ENCODE data around the gene TRIAP1.
A peak's percentile ranks its signal among the peaks of the same experiment; 100 is the strongest.
"Not testable (repeated sequence)": the region's sequence is repeated elsewhere in the genome, so short reads cannot be mapped to it uniquely, and the experiment has no call there.

TRIAP1 gene

GRCh38 chr12:120445911-120446843 lies at the start of gene TRIAP1, which contains the start of gene GATC:
Gene TRIAP1, minus strand, starts transcription at chr12:120446384. Its CDS starts 12 bp downstream, at chr12:120446372.
Gene GATC, plus strand, starts transcription at chr12:120446444. Its CDS starts 37 bp downstream, at chr12:120446481.
- DNase-seq (ENCODE audit: low read depth, low spot score): no peak

GRCh38 chr12:120495186-120495730 lies 49.1 kb upstream of the TRIAP1 start:
- DNase-seq (ENCODE audit: low read depth, low spot score): no peak

- DNase-seq (ENCODE audit: low read depth, low spot score): no peak
Measured at GRCh38 chr12:120490833-120491512, 44.8 kb upstream of the TRIAP1 start.

DNA sequence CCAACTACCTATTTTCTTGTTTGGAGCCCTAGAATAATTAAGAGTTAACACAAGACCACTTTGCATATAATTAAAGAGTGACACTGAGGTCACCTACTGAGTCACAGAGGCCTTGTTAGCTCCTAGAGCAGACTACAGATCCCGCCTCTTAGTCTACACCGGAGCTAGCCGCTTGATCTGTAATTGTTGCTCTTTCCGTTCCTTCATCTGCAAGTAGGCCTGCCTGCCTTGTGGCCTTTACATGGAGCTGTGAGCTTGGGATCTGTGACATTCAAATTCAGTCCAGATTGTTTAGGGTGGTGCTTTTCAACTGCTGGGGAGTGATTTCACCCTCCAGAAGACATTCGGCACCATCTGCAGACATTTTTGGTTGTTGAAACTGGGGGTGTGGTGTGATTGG lies 44.1 kb upstream of the TRIAP1 start:
- DNase-seq (ENCODE audit: low read depth, low spot score): no peak

- no peak for DNase-seq (ENCODE audit: low read depth, low spot score)
Measured at GRCh38 chr12:120489018-120489417, 42.8 kb upstream of the TRIAP1 start.

DNA sequence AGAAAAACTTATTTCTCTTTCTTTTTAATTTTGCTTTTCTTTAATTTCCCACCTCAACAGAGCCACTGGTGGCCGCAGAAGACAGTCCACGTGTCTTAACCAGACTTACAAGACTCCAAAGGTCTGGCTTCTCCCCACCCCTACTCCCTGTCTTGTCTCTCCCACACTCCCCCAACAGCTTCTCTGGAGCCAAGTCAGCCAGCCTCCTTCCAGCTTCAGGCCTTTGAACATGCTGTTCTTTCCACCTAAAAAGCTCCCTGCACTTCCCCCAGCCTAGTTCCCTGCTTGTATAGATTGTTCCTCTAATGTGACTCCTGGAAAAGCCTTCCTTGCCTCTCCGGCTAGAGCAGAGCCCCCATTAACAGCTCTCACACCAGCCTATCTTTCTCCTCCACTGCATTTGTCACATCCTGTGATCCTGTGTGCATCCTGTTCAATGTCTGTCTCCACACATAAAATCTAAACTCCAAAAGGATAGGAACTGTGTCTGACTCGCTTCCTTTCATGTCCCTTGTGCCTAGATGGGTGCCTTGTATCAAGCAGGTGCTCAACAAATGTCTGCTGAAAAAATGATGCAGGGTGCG lies 42.0 kb upstream of the TRIAP1 start:
- no peak for DNase-seq (ENCODE audit: low read depth, low spot score)

GRCh38 chr12:120487552-120487951 lies 41.4 kb upstream of the TRIAP1 start:
- DNase-seq (ENCODE audit: low read depth, low spot score): not testable (repeated sequence)

- no peak for DNase-seq (ENCODE audit: low read depth, low spot score)
Measured at GRCh38 chr12:120485961-120486881, 40.0 kb upstream of the TRIAP1 start.

DNA sequence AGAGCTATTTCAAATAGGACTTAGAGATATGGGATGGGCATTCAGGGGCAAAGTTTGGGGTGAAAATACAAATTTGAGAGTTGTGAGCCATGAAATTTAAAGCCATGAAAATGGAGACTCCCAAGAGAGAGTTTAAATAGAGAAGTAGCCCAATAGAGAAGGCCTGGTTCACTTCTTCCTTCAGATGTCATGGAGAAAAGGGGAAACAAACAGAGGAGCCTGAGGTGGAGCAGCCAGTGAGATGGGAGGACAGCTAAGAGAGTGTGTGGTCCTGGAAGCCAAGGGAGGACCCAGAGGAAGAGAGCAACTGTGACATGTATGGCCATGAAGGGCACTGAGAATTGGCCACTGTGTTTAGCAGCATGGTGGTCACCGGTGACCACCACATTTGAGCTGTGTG lies 37.4 kb upstream of the TRIAP1 start:
- DNase-seq (ENCODE audit: low read depth, low spot score): no peak

DNA sequence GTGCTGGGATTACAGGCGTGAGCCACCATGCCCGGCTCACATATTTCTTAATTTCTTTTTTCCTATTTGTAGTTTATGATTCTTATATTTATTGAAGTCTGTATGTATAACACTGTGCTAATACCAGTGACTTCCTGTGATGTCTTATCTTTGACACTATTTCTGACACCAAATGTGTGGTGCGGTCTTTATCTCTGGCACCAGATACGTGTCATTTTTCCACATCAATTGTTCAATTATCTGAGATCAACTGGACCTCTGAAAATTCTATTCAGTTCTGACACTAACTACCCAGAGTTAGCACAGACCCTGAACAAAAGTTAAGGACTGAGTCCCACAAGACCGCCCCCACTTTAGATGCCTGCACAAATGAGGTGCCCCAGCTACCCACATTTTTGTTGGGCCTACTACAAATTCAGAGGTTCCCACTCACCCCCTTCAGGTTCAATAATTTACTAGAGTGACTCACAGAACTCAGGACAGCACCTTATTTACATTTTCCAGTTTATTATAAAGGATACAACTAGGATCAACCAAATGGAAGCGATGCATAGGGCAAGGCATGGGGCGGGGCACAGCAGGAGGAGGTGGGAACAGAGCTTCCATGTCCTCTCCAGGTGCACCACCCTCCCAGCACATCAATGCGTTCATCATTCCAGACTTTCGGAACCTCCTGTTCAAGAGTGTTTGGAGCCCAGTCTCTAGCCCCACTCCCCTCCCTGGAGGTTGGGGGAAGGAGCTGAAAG lies 35.0 kb upstream of the TRIAP1 start:
- no peak for DNase-seq (ENCODE audit: low read depth, low spot score)

DNA sequence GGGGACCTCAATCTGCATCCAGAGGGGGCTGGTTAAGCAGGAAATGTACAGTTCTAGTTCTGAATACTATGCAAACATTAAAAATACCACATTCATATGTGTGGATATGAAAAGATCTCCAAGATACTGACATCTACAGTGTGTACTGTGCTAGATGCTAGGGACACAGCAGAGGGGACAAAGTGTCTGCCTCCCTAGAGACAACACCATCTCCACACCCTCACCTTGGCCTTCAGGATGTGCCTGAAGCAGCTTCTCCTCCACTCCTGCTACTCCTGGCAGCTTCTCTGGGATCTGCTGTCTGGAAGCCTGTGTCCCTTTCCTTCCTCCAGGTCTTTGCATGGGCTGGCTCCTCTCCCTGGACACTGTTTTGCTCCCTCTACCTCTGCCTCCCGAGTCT lies 34.0 kb upstream of the TRIAP1 start:
- no peak for DNase-seq (ENCODE audit: low read depth, low spot score)

- no peak for DNase-seq (ENCODE audit: low read depth, low spot score)
Measured at GRCh38 chr12:120479458-120479857, 33.3 kb upstream of the TRIAP1 start.

DNA sequence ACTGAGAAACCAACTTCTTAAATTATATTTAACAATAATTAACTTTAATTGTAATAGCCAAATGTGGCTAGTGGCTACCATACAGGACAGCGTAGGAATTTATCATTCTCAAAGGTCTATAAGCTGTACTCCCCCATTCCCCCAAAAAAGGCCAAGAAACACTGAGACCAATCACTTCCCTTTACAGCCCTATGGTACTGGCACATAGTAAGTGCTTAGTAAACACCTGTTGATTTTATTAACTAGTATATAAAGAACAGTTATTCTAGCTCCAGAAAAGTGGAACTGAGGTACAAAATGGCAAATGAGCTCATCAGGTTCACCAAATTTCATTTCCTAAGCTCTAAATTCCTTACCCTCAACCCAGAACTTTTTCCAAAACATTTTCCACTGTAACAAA lies 29.5 kb upstream of the TRIAP1 start:
- no peak for DNase-seq (ENCODE audit: low read depth, low spot score)

DNA sequence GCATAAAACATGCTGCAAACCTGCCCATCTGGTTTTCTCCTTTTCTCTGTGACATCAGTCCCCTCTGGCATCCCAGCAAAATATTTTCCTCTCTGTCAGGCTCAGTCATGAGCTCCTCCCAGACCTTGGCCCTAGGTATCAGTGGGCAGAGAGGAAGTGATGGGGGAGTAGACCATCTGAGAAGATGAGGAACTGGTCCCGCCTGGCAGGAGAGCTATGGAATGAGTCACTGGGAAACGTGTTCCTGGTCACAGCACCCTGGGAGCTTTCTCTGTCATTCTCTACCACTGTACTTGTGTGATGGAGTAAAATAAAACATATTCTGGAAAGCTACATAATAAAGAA lies 28.4 kb upstream of the TRIAP1 start:
- no peak for DNase-seq (ENCODE audit: low read depth, low spot score)

GRCh38 chr12:120473807-120474615 lies 27.8 kb upstream of the TRIAP1 start:
- DNase-seq (ENCODE audit: low read depth, low spot score): no peak

GRCh38 chr12:120472521-120472920 lies 26.3 kb upstream of the TRIAP1 start:
- no peak for DNase-seq (ENCODE audit: low read depth, low spot score)

GRCh38 chr12:120470150-120470784 lies 24.1 kb upstream of the TRIAP1 start:
- no peak for DNase-seq (ENCODE audit: low read depth, low spot score)

GRCh38 chr12:120469450-120470149 lies 23.4 kb upstream of the TRIAP1 start, which contains the start of gene SRSF9:
Gene SRSF9, minus strand, starts transcription at chr12:120469748. Its CDS starts 139 bp downstream, at chr12:120469609.
- peak; percentile 96 for DNase-seq (ENCODE audit: low read depth, low spot score)
